Measurements from ENCODE around the gene NUP98.
"Not testable (repeated sequence)": the region's sequence is repeated elsewhere in the genome, so short reads cannot be mapped to it uniquely, and the experiment has no call there.

NUP98 gene

DNA sequence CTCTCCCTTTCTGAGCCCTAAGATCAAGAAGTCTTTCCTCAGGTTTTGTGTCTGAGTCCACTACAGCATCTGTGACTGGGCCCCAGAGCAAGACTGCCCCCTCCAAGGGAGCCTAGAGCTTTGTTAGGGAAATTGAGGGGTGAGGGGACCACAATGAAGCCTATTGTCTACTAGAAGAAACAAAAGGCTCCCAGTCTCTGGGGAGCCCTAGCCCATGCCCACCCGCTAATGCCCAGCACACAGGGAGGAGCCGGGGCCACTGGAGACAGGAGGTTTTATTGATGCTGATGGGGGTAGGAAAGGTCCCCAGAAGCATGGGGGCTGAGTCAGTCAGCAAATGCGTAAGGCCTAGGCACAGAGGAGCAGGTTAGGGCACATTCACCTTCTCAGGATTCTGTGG is 29.4 kb upstream of the NUP98 start:
- DNase-seq (ENCODE audit: low read depth, low spot score) = no peak

DNA sequence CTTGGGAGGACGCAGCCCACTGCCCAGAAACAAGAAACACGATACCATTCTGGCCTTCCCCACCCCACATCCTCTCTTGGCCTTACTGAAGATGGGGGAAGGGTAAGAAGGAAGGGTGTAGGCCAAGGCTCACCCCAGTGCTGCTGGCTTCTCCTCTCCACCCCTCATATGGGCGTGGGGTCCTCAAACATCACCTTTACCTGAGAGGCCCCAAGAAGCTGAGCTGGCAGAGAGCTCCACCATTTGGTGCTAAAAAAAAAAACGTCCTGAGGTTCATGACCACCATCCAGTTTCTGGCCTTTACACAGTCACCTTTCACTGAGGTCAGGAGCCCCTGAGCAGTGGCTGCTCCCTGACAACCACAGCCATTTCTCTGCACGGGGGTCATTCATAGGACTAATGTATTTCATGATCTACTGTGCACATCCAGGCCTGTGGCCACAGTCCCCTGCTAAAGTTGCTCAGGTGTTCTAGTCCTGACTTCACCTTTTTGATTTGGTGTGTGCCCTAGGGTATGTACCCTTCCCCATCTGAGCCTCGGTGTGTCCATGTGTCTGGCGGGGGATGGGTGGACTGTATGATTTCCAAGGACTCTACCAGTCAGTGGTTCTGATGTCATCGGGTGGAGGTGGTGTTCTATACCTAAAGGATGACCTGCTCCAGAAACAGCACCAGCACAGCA is 28.3 kb upstream of the NUP98 start:
- DNase-seq (ENCODE audit: low read depth, low spot score) = no peak

DNA sequence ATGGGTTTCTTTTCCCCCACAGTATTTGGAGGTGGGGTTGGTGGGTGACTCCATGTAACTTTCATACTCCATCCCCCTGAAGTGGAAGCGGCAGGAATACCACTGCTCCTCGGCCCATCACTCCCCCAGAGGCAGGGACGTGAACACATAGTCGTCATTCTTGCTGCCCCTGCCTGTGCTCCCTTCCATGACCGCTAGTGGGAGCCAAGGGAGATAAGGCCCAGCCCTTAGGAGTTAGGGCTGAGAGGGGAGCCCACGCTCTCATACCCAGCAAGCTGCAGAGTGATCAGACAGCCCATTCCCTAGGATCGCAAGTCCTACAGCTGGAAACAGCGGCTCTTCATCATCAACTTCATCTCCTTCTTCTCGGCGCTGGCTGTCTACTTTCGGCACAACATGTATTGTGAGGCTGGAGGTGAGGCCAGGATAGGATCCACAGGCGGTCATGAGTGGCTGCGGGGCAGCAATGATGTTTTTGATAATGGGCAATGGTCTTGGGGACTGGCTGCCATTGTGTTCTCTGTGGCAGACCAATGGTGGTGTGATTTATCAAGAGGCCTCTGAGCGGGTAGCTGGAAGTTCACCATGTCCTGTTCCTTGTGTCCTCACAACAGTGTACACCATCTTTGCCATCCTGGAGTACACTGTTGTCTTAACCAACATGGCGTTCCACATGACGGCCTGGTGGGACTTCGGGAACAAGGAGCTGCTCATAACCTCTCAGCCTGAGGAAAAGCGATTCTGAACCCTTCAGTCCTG is 27.5 kb upstream of the NUP98 start:
- peak; percentile 90 for DNase-seq (ENCODE audit: low read depth, low spot score)

DNA sequence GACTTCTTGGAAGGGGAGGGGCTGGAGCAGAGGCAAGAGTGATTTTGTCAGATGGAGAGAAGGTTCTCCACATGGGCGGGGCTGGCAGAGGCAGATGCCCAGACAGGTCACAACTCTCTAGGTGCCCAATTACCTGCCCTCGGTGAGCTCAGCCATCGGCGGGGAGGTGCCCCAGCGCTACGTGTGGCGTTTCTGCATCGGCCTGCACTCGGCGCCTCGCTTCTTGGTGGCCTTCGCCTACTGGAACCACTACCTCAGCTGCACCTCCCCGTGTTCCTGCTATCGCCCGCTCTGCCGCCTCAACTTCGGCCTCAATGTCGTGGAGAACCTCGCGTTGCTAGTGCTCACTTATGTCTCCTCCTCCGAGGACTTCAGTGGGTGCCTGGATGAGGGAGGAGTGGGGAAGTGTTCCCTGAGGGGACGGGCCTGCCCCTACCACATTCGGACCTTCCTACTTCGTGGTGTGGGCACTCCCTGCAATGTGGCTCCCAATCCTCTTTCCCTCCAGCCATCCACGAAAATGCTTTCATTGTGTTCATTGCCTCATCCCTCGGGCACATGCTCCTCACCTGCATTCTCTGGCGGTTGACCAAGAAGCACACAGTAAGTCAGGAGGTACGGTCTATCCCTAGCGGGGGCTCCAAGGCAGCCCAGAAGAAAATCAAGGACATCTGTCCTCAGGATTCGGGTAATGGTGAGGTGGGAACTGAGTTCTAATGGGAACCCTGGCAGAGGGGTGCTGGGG is 26.6 kb upstream of the NUP98 start:
- DNase-seq (ENCODE audit: low read depth, low spot score) = no peak

DNA sequence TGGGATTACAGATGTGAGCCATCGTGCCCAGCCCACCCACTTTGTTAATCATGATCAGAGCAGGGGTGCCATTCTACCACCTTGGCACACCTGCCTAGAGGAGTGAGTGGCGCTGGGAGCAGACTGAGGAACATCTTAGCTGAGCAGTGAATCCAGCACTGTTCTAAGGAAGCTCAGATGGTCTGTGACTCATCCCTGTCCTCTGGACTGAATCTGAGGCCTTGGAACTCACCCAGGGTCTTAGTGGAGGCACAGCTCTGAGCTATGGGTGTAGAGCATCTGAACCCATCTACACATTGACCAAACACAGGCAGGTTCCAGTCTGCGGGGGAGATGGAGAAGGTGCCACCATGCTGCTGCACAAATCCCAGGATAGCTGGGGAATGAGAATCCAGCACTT is 25.9 kb upstream of the NUP98 start:
- DNase-seq (ENCODE audit: low read depth, low spot score) = no peak

DNA sequence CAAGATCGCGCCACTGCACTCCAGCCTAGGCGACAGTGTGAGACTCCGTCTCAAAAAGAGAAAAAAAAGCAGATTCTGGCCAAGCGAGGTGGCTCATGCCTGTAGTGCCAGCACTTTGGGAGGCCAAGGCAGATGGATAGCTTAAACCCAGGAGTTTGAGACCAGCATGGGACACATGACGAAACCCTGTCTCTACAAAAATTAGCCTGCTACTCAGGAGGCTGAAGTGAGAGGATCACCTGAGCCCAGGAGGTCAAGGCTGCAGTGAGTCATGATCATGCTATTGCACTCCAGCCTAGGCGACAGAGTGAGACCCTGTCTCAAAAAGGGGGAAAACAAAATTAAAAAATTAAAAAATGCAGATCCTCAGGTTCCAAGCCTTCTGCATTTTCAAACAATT is 25.0 kb upstream of the NUP98 start:
- DNase-seq (ENCODE audit: low read depth, low spot score) = no peak

DNA sequence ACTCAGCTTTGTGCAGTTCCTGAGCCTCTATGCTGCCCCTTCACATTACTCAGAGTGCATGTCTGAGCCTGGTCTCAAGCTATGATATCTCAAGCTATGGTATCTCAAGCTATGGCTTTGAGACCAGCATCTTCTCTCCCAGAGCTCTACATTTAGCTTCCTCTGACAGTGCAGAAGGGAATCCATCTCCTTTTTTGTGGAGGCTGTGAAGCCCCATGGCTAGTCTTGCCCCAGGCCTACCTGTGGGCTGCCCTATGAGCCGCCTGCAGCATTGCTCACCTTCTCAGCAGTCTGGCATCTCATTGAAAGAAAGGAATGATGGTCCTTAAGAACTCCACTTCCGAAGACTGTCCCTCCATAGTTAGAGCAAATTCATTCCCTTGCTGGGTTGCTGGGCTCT is 23.6 kb upstream of the NUP98 start:
- DNase-seq (ENCODE audit: low read depth, low spot score) = no peak

DNA sequence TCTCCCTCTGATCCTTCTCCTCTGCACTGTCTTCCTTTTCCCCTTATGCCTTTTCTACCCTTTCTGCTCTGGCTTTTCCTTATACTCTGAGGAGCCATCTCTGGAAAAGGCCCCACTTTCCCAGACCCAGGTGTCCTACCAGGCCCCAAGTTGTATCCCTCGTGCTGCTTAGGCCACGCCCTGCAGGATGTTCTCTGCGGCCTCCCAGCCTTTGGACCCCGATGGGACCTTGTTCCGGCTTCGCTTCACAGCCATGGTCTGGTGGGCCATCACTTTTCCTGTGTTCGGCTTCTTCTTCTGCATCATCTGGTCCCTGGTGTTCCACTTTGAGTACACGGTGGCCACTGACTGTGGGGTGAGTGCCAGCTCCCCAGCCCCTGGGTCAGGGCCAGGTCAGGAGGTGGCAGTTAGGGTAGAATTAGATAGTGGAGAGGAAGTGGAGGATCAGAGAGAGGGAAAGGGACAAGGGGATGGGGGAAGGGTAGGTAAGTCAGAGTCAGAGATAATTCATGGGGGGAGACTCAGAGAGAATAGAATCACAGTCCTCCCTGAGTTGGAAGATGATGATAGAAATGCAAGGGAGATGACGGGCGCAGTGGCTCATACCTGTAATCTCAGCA is 19.9 kb upstream of the NUP98 start:
- DNase-seq (ENCODE audit: low read depth, low spot score) = no peak

DNA sequence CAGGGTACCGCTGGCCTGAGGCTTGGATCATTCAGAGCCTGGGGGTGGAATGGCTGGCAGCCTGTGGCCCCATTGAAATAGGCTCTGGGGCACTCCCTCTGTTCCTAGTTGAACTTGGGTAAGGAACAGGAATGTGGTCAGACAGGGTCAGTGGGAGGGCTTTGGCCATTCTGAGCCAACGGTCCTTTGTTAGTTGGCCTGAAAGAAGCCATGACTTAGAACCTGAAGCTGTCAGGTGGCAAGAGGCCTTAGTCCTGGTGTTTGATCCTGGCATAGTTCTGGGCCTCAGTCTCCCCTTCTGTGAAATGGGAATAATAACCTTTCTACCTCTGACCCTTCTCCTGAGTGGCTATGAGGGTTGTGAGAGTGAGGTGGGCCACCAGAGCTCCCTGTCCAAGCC is 19.3 kb upstream of the NUP98 start:
- DNase-seq (ENCODE audit: low read depth, low spot score) = peak; percentile 49

DNA sequence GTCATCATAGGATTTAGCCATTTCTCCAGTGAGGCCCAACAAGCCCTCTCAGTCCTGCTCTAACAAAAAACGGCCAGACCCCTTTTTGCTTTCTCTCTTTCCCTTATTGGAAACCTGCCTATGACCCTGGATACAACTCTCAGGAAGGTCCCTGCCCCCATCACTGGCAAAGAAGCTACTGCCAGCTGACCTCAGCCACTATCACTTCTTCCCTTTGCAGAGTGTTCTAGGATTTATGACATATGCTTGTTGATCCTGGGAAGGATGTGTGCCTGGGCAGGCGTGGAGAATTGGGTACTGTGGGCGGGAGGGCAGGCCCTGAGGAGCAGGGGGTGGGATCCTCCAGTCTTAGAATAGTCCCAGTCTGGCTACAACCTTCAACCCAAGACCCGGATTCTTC is 18.5 kb upstream of the NUP98 start:
- no peak for DNase-seq (ENCODE audit: low read depth, low spot score)

DNA sequence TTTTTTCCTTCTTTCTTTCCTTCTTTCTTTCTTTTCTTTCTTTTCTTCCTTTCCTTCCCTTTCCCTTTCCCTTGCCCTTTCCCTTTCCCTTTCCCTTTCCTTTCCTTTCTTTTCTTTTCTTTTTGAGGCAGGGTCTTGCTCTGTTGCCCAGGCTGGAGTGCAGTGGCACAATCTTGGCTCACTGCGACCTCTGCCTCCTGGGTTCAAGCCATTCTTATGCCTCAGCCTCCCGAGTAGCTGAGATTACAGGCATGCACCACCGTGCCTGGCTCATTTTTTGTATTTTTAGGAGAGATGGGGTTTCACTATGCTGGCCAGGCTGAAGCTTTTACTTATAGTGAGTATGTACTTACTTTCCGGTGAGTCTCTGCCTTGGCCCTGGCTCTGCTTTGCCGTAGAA is 17.5 kb upstream of the NUP98 start:
- DNase-seq (ENCODE audit: low read depth, low spot score) = not testable (repeated sequence)

DNA sequence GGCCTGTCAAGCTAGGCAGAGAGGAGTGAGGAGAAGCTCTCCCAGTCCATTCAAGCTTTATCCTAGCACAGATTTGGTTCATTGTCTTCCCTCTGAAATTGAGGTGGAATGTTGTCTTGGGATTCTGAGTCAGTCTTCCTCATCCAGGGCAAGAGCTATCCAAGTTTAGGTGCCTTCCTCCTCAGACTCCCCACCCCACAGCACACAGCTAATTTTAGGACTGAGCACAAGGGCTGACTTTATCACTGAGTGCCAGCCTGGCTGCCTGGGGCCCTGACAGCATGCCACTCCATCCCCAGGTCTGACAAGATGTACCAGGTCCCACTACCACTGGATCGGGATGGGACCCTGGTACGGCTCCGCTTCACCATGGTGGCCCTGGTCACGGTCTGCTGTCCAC is 13.6 kb upstream of the NUP98 start:
- no peak for DNase-seq (ENCODE audit: low read depth, low spot score)

DNA sequence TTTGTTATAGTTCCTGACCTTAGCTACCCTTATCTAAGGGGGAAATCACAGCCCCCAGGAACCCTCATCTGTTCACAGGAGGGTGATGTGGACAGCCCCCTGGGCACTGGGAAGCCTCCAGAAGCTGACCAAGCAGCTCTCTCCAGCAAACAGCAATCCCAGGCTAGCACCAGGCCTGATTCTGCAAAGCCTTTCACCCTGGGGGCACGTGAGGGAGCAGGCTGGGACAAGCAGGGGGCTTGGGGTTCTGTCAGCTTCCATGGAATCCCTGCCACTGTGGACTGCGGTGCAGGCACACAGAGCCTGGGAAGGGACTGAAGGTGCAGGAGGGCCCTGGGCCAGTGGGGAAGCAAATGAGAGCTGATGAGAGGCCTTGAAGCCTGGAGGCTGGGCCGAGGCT is 13.1 kb upstream of the NUP98 start:
- DNase-seq (ENCODE audit: low read depth, low spot score) = peak; percentile 52

DNA sequence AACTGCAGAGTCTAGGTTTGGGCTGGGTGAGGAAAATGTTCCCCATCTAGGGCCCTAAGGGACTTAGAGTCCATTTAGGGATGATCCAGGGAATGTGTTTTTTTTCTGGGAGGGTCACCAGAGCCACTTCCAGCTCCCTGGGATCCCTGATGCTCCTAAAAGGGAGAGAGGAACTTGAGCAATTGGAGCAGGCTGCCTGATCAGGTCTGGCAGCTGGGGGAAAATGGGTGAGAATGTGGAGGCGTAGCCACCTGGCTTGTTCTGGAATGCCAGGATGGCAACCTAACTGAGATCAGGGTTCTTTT is 12.2 kb upstream of the NUP98 start:
- no peak for DNase-seq (ENCODE audit: low read depth, low spot score)

DNA sequence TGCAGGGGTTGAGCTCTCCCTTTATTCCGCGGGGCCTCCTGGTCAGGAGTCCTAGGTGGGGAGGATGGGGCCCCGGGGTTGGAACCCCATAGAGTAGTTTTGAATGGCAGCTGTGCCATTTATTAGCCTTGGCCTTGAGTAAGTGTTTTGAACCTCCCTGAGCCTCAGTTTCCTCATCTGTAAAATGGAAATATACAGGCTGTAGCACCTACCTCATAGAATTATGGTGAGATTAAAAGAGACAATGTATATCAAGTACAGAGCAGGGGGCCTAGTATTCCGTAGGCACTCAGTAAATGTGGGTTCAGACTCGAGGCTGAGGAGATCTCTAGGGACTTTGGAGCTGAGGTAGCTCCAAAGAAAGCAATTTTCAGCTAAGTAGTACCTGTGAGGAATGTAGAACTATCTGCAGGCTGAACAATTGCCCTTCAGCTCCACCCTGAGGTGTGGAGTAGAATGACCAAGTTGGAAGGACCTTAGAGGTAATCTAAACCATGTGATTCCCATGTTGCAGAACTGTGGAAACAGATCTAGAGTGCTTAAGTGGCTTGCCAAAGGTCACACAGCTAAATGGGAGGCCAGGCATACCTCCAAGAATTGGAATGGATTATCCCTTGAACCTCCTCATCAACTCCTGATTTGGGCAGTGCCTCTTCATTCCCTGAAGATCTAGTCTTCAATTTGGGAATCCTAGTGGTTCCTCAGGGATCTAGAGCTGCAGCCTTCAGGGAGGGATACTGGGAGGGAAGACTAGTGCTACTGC is 11.7 kb upstream of the NUP98 start:
- peak; percentile 41 for DNase-seq (ENCODE audit: low read depth, low spot score)

DNA sequence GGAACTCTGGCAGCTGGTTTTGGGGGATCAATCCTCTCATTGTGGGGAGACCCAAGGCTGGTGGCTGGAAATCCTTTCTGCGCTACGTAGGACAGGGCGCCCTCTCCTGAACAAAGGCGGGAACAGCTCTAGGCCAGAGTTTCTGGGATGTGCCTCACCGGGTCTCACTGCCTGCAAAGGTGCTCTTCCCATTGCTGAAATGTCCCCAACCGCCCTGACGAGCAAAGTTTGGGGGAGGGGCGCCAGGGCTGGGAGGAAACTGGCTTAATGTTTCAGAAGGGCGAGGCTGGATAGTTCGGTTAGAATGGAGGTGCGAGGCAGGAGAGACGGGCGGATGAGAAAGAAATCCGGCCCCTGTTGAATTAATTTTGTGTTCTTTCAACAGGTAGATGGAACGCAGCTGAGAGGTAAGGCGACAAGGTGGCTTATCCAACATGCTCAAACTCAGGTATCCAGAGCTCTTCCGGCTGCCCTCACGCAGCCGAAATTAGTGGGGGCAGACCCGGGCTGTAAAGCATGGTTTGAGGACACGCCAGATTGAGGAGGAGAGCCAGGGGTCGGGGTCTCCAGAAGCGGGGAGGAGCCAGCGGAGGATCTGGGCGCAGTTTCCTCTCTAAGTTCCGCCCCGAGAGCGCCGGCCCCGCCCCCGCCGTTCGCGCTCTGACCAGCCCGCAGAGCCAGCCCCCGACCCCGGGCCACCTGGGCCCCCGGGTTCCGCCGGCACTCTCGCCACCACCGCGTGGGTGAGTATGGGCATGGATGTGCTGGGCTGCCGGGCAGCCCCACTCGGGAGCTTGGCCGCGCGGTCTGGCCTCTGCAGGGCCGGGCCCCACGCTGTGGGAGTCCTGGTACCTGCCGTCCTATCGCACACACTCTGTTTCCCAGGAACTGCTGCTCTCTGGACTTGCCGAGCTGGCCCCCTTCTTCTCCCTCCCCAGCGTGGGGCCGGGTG is 10.8 kb upstream of the NUP98 start, which contains the start of gene PGAP2:
Gene PGAP2 (plus strand): TSS at position 652 of the 952 bp plus-strand sequence. CDS start 2,700 bp downstream, outside the sequence.
- peak; percentile 93 for DNase-seq (ENCODE audit: low read depth, low spot score)

DNA sequence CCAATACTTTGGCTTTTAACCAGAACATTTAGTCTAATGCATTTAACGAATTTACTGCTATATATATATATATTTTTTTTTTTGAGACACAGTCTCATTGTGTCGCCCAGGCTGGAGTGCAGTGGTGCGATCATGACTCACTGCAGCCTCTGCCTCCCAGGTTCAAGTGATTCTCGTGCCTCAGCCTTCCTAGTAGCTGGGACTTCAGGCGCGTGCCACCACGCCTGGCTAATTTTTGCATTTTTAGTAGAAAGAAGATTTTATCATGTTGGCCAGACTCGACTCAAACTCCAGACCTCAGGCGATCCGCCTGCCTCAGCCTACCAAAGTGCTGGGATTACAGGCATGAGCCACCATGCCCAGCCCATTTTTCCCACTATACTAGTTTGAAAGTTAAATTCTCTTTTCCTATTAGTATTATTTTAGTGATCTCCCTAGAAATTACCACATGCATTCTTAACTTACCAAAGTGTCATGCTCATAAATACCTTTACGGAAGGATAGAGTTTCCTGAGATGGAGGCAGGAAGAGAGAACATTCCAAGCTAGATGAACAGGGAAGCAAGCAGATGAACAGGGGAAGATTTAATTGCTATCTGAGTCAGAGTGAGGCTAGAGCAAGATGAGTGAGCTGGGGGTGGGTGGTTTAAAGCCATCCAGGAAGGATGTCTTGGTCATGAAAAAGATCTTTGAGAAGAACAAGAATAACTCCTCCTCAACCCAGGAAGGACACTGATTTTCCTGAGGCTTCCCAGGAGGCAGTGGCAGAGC is 6.6 kb upstream of the NUP98 start:
- no peak for DNase-seq (ENCODE audit: low read depth, low spot score)

DNA sequence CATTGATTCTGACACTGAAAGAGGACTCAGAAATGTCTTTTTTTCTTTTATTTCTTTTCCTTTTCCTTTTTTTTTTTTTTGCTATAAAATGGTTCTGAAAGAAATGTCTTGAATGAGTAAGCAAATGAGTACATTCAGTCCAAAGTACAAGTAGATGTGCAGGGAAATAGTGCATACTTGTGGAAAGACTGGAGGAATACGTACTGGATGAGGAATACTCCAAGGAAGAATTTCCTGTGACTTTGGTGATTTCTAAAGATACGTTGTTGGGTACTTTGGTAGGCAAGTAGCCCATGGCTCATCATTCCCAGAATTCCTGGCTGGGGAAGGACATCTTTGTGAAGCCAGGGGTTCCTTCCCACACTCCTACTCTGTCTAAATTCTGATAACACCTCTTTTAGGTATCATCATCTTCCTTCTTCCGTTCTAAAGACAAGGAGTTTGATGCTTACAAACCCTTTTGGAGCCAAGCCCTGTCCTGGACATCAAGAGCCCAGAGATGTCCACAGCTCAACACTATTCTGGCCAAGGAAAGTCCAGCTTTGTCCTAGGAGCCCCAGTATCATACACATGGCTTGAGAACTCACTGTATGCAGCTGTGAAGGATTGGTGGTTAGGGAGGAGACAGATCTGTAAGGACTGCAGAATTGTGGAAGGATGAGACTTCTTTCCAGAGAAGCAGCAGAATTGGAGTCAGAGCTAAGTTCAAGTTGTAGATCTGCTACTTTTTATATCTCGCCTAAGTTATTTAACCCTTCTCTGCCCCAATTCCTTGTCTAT is 4.8 kb upstream of the NUP98 start:
- no peak for DNase-seq (ENCODE audit: low read depth, low spot score)

DNA sequence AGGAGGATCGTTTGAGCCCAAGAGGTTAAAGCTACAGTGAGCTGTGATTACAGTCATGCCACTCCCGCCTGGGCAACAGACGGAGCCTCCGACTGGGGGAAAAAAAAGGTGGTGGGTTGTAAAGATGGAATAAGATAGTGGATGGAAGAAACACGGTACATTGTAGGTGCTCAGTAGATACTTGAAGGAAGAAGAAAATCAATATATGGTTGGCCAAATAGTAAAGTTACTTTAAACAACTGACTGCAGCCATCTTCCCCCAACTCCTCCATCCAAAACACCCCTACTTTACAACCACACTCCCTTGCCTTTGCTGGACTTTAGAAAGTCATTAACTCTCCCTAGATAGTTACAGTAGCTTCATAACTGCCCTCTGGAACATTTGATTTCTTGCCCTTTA is 2.5 kb upstream of the NUP98 start:
- DNase-seq (ENCODE audit: low read depth, low spot score) = no peak

Data from ELF-1 (cell line).